GM21825 (cell line): Measurements from ENCODE around the gene HOXC9.

Experiments
- ATAC-seq: cut with Tn5 transposase; IDR thresholded peaks from one replicate; pipeline ENCODE4 v1.9.1; 2021; ENCODE audit warnings: mild to moderate bottlenecking, moderate library complexity; ENCODE audit not compliant: unreplicated experiment

The HOXC9 gene

DNA sequence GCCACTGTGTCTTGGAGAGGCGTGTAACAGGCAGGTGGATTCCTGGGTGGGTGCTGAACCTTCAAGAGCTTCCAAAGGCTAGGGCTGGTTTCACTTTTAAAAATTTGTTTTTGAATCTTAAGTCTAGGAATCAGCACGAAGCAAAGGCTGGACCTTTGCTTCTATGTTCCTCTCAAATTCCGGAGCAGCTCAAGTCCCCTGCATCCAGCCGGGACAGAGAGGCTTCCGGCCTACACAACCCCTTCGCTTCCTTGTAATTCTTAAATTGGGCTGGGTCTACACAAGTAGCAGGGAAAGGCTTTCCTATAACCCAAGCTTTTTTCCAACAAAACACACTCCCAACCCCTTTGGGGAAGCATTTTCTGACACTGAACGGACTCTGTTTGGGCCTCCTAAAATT lies 37.0 kb upstream of the HOXC9 start:
- no peak for ATAC-seq

DNA sequence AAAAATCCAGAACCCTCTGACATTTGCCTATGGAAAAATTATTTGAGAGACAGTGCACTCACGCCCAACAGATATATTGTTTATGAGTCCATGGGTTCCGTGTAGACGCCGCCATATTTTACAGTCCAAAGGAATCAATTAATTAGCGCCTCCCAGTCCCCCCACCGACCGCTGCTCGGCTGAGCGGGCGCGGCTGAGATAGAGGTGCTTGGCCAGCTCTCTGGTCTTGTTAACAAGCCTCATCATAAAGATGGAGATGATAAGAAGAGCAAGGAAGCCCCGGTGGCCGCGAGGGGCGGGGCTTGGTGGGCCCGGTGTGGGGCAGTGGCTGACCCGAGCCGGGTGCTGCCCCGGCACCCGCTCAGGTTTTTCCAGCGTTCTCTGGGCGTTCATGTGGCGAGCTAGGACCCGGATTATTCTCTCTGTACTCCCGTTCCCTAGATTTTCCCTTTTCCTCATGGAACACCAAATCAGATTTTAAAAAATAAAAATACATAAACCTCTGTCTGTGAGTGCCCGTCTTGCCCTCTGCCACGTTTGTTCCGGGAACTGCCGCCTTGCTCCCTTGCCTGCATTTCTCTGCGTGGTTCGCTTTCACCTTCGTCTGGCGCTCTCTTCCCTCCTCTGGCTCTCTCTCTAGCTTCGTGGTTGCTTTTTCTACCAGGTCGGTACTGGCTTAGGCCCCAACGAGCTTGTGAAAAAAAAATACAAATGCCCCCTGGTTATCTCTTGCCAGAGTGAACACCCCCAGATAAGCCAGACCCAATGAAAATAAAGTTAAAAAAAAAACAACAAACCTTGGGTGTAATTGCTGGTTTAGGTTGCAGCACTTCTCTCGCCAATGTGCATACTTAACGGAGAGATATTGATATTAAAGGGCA lies 36.3 kb upstream of the HOXC9 start:
- no peak for ATAC-seq

DNA sequence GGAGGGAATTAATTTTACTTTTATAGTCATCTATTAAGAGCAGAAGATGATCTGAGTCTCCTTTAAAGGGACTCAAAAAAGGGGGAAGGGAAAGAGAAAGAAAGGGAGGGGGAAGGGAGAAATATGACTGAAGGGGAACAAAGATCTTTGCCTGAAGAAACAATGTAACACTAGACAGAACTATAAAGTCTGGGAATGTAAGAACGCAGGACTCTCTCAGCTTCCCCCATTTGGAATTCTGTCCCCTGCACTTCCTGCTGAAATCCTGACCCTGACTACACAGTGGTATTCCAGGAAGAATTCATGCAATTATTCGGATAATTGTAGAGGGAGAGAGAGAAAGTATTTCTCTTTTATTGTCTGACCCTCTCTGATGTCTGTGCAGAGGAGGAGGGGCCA lies 35.6 kb upstream of the HOXC9 start:
- no peak for ATAC-seq

DNA sequence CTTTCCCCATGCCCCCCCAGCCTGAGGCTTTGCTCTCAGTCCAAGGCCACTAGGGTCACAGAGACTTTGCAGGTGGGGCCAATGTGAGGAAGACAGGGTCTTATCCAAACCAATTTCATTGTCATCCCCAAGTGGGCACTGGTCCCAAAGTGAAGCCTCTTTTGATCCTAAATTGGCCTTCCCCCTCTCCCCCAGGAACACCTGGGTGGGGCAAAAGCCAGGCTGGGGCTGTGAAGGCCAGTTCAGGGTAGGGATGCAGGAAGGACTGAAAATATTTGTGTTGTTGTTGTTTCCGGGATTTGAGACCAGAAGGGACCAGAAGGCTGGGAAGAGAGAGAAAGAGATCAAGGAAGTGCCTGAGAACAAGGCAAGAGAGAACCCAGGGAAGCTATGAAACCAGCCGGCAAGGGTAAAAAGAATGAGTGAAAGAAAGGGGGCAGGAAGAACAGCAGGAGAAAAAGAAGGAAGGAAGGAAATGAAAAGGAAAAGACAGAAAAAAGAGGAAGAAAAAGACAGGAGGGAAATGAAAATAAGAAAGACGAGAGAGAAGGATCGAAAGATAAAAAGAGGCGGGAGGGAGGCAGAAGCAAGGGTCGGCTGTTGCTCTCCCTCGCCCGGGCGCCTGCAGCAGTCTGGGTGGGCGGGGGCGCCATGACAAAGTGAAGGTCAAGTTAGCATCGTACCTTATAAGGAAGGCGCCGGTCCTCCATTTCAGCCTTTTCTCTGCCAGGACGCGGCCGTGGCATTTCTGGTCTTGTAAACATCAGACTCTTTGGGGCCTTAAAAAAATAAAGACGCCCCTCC lies 34.5 kb upstream of the HOXC9 start:
- no peak for ATAC-seq

DNA sequence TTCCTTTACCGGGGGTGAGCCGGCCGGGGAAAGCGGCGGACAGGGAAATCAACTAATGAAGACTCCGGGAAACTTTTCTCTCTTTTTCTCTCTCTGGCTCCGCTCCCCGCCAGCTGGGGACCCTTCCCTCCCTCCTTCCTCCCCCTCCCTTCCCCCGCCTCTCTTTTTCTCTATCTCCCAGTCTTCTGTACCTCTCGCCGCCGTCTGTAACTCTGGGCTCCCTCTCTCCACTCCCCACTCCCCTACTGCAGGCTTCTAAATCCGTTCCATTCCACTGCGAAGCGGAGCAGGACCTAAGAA lies 33.9 kb upstream of the HOXC9 start:
- ATAC-seq, result no peak

DNA sequence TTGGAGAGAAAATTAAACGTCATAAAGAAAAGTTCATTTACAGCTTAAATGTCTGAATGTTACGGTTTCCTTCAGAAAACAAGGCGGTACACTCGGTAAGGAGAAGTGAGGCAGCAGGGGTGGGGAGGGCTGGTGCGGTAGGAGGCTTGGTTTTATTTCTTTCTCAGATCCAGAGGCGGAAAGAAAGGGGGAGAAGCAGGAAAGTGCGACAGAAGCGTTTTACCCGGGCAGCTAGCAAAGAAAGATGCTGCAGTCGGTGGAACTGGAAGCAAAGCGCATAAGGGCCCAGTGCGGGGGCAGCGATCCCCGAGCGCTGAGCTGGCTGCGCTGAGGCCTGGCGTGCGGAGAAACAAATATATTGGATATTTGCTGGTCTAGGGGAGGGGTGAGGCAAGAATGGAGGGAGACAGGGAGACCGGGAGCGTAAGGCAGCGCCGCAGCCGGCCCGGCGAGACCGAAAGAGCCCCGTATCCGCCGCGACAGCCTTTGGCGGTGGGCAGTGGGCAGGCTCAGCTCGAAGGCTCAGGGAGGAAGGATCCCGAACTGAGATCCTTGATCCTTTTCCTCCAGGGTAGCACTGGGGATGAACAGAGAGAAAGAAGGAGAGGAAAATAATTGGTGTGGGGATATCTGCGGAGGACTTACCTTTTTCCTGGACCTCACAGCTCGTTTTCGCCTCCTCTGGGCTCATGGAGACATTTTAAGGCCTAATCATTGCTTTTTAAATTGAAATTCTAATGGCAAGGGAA lies 33.4 kb upstream of the HOXC9 start:
- no peak for ATAC-seq

DNA sequence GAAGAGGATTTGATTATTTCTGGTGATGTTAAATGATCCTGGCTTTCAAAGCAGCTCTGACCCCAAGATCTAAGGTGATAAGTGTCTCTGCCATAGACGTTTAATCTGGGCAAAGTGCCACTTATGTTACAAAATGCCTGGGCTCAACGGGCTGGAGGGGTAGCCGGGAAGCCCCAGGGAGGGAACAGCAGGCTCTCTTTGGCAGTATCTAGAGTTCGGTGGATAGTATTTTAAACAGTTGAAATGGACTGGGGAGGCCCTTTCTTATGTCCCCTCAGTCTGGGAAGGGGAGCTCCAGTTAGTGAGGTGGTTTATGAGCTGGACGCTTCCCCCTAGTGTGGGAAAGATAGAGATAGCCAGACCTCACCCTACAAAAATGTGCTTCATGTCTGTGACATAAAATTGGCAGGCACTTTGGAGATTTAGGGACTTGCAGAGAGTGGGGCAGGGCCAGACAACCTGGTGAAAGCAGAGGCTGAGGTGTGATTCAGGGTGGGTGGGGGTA lies 32.5 kb upstream of the HOXC9 start:
- no peak for ATAC-seq

DNA sequence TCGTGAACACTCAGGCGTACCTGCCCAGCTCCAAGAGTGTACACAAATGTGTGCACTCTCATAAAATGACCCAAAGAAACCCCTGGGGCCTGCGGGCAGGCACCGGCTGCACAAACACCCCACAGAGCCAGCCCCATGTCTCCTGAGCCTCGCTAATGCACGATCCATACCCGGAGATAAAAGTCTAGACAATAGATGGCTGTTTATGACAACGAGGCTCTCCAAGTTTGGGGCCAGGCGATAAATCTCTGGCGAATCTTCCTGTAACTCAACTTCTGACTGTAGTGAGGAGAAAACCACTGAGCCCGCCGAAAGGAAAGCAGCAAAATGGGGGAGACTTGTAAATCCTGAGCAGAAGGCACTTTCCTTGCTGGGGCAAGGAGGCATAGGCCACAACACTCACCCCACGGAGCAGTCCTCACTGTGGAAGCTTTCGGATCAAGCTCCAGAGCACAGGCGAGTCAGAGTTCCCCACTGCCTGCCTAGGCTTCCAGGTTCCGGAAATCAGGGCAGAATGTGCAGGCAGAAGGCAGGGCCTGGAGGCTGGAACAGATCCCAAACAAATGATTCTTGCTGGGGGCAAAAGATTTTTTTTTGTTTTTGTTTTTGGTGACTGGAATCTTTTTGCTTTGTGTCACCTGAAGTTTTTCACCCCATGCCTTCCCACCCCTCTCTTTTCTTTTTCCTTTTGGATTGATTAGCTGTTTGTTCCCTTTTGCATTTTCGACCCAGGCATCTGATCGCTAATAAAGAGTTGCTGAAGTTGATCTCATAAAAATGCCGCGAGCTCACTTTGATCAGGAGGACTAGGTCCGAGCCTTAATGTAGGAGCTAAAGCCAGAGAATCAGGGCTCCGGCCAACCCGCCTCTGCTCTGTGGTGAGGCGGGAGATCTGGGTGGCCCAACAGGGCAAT lies 31.5 kb upstream of the HOXC9 start:
- no peak for ATAC-seq

DNA sequence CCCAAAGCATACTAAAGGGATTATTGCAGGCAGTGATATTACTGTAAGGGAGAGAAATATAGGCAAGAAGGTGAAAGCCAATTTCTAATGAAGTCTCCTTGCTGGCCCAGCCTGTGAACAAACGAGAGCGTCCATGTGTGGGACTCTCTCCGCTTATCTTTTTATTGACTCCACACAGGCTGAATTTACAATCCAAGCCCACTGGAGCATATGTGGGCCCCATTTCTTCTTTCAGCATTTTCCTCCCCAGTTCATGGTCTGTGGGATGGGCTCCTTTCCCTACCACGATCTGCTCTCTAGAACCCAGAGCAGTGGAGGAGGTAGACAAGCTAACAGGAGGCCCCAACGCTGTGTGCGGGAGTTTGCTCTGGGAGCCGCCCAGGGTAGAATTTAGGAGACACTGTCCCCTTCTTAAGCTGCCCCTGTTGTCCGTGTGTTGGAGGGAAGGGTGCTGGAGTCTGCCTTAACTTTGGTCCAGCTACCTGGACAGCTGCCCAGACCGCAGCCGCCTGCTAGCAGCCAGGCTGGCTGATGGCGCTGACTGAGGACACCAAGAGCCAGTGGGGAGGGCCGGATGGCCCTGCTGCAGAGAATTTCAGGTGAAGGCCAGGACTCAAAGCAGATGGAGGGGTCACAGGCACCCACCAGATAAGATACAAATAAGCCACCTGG lies 30.2 kb upstream of the HOXC9 start:
- ATAC-seq, result no peak

DNA sequence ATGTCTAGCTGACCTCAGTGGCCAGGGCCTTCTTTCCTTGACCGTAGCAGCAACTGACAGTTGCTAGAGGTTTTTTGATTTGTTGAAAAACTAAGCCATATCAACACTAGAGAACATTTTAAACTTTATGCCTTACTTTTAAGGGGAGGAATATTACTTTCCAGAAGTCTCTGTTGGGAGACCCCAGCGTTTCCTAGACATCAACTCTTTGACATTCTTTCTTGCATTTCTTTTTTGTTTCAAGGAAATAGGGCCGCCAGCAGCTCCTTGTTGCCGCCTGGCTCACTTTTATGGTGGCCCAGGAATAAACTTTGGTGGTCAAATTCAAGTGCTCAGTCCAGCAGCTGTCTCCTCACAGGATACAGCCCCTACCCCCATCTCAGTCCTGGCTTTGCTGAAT lies 29.5 kb upstream of the HOXC9 start:
- no peak for ATAC-seq

DNA sequence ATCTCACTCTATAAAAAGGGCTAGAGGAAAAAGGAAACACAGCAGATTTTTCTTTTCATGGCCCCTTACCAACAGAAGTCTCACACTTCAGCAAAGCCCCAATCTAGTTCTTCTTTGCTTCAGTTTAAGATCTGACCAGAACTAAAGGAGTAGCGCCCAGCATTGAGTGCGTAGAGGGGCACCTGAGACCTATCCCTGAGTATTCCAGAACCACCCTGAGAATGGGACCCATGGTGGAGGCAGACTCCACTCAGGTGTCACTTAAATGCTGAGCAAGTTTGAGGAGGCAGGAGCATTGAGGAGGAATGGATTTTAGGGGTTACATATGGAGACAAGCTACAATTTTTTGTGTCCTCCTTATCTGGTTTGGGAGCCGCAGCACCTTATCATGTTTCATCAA lies 28.8 kb upstream of the HOXC9 start:
- no peak for ATAC-seq

DNA sequence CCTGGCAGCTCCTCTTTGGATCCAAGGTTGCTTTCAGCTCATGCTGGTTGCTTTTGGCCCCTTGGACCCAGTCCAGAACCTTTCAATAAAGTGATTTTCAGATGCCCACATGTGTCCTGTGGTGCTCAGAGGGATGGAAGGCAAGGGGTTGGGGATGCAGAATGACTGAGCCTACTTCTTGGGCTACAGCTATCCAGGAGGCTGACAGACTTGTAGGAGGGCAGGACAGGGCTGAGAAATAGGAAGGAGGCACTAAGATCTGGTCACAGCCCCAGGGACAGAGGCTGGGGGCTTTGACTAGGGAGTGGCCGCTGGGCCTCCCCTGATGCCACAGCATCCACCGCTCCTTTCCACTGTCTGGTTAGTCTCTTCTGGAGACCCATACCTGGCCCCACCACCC lies 28.3 kb upstream of the HOXC9 start:
- ATAC-seq, result no peak

DNA sequence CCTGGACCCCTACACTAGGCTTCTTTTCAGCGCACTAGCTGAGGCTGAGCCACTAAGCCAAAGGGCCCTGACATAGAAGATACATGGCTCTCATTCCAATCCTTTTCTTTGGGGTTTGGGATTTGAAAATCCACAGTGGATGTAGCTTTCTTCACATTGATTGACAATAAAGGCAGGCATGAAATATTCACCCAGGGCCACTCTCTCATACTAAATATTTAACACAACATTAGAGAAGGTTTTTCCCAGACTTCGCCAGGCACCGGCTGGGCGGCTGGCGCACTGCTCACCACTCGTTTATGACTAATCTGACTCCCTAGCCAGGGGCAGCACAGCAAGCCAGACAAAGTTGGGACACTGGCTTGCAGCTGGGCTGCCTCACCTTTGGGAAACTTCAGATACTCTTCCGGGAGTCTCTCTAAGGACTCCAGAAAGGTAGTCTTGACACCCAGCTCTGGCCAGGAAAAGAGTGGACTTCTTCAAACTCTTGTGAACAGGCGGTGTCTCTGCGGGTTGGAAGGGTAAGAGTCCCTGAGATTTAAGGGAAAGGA lies 27.7 kb upstream of the HOXC9 start:
- no peak for ATAC-seq

DNA sequence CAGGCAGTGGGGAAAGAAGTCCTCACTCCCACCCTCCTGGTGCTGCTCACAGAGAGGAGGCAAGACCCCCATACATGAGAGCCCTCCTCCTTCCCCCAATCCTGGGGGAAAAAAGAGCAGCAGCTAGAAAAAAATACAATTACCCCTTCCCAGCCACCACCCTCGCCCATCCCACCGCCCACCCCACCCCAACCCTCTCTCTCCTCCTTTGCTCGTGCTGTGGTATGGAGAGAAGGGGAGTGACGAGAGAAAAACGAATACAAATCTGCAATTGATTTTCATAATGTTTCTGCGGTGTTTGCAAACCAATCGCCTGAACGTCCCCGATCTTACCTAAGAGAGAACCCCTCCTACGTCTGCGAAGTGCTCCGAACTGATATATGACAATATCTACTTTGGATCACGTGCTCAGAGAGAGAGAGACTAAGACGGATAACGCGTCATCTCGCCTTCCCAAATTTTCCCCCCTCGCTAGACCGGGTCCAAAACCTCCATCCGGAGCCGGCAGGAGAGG lies 27.2 kb upstream of the HOXC9 start, which contains the start of gene HOXC11:
HOXC11 (plus strand) TSS at position 405 of the 514 bp plus-strand sequence. CDS start 116 bp downstream, outside the sequence.
- no peak for ATAC-seq

DNA sequence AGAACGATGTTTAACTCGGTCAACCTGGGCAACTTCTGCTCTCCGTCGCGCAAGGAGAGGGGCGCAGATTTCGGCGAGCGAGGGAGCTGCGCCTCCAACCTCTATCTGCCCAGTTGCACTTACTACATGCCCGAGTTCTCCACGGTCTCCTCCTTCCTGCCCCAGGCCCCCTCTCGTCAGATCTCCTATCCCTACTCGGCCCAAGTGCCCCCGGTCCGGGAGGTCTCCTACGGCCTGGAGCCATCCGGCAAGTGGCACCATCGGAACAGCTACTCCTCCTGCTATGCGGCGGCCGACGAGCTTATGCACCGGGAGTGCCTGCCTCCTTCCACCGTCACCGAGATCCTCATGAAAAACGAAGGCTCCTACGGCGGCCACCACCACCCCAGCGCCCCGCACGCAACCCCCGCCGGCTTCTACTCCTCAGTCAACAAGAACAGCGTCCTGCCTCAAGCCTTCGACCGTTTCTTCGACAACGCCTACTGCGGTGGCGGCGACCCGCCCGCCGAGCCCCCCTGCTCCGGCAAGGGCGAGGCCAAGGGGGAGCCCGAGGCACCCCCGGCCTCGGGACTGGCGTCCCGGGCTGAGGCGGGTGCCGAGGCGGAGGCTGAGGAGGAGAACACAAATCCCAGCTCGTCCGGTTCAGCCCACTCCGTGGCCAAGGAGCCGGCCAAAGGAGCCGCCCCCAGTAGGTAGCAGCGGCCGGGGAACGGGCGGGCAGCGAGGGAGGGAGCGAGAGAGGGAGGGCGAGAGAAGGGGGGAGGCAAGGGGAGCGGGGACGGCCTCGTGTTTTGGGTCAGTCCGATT lies 26.5 kb upstream of the HOXC9 start:
- no peak for ATAC-seq

DNA sequence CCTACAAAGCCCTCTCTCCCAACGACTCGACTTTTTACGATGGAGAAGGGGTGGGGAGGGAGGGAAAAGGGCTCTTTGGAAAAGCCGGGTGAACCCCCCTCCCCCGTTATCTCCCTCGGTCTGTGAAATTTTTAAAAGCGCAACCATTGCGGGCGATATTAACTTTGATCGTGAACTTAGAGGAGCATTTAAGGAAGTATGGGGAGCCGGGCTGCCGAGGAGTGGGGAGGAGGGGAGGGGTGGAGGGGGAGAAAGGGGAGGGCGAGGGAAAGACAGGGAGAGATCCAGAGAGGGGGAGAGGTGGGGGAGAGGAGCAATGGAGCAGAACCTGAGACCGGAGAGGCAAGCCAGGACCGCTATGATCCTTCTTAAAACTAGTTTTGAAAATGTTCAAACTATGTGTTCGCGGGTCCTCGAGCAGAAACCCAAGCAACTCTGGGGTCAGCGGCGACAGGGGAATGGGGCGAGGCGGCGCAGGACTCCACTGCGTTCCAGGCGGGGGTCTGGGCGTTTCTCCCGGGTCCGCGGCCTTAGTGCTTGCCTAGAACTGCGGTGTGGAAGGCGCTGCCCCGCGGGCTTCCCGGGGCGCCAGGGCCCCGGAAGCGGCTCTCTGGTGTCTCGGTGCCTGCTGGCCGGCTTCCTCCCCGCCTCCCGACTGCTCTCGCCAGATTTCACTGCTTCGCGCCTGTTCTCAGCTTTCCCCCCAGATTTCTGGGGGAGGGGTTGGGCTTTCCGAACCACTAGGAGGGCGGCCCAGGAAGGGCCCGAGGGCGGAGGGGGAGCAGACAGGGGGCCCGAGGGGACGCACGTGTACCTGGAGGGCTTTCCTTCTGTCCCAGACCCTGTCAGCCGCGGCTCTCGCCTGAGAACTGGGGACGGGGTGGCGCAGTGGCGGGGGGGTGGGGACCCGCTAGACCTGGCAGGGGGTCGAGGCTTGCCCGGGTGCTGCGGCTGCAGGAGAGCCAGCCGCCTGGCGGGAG lies 25.6 kb upstream of the HOXC9 start, which contains the start of gene HOTAIR:
HOTAIR (minus strand) TSS at position 871 of the 980 bp plus-strand sequence.
- no peak for ATAC-seq

DNA sequence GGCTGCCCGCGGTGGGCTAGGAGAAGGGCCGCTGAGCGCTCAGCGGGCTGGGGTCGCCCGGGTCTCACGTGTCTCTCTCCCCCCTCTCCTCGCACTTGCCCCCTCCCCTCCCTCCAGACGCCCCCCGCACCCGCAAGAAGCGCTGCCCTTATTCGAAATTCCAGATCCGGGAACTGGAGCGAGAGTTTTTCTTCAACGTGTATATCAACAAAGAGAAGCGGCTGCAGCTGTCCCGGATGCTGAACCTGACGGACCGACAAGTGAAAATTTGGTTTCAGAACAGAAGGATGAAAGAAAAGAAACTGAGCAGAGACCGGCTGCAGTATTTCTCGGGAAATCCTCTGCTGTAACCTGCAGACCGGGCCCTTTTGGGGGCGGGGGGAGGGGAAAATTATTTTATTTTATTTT lies 24.9 kb upstream of the HOXC9 start:
- ATAC-seq, result no peak
